Stimulated activated CD8-positive, alpha-beta memory T cell treated with anti-CD3 and anti-CD28 coated beads, Interleukin-4, amount 100 ng/mL, for 24 hours (primary cell): ENCODE measurements around the gene BICDL1.

ENCODE experiments used
- DNase-seq: peaks from one replicate; pipeline ENCODE4 v3.0.0-alpha.2; 2020; ENCODE audit warnings: low read depth

Gene BICDL1

DNA sequence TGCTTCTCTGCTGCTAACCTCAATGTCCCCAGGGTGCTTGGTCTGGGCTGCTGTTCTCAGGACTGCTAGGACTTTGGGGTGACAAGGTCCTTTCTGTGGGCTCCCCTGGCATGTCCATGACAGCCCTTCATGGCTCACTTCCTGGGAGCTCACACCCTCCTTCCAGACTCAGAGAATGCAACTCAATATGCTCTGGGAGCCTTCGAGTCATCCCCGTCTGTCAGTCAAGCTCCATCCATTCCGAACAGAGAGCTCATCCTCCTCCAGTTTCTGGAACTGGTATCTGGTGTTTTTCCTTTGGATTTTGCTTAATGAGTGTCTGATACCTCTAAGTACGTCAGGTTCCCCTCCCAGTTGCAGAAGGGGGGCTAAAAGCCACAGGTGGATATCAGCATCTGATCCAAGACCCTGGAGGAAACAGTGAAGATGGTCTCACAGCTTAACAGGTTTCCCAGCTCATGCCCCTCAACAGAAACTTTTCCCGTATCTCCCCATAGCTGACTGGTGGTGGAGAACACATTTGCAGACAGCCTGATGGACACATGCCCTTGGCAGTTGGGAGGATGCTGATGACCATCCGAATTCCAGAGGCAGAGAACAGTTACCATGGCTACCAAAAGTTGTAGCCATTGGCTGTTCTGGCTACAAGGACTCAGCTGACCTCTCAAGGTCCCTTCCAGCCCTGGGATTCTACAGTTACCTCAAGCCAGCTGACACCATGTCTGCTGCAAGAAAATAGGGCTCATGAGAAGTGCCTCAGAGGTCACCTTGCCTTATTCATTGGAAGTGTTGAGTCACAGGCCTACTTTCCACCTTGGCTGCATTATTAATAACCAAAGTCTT lies 137.0 kb downstream of the BICDL1 start:
- no peak for DNase-seq

DNA sequence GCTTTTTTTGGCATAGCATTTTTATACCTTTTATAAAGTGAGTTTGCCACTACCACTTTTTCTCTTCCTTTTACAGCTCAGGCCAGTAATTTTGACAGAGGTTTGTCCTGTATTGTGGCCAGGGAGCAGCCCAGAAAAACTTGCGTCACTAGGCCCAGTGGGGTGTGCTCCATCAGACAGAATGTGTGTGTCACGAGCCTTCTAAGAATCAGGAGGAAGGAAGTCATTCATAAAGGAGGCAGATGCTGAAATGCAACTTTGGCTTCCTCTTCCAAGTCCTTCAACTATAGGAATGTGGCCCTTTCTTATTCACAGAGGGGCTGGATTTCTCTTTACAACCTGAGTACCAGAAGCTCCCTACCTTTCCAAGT lies 137.6 kb downstream of the BICDL1 start:
- DNase-seq, result no peak

DNA sequence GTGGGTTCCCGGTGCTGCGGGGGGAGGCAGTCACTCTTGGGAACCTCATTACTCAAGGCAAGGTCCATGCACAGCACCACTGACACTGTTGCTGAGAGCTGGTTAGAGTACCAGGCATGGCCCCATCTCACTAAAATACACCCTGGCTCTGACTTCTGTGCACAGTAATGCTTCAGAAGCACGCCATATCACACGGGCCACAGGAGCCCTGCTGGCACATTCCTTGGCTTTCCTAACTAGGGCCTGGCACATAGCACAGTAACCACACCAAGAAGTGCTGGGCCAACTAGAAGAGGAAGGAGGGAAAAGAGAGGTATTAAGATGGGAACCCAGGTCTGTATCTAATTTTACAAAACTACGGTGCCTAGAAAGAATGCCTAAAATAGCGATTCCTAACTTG lies 141.0 kb downstream of the BICDL1 start:
- no peak for DNase-seq

DNA sequence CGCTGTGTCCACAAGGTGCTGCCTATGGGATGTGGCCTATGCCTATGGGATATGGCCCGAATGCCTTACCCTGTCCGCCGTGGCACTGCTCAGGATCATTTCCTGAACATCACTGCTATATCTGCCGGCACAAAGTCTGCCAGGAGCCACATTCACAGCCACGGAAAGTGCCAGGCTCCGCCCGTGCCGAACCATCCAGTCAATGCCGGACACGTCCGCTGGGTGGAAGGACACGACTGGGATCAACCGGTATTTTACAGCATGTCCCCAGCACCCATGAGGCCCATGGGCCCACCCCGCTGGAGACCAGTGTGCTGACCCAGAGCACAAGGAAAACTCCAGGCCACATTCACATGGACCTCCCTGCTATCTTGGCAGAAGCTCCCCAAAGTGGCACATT lies 142.1 kb downstream of the BICDL1 start:
- DNase-seq, result no peak

DNA sequence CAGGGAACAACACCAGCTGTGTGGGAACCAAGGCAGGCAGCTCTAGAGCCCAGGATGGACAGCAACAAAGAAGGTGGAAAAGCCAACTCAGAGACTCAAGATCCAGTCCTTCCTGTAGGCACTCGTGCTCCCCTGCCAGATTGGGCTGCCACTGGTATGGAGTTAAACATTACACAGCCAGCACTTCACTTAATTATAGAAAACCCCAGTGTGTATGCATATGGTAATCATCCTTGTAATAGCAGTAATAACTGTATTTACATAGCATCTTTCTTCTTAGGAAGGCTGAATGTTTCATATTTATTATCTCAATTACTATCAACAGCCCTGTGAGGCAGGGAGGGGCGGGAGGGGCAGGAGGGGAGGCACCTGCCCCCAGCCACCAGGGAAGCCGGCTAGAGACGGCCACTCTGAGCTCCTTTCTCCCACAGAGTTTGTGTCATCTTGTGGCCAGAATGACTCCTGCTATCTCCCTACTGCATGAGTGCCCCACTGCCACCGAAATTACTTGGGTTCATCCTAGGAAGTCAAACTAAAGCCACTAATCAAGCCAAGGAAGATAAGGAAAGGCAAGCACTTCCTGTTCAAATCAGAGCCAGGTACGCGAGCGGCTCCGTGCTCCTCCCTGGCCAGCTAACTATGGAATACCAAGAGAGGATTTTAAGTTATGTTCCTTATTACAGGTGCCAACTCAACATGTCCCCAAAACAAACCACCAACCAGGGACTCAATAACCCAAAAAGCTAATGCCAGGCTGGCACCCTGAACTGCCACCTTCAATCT lies 143.2 kb downstream of the BICDL1 start:
- DNase-seq, result no peak

DNA sequence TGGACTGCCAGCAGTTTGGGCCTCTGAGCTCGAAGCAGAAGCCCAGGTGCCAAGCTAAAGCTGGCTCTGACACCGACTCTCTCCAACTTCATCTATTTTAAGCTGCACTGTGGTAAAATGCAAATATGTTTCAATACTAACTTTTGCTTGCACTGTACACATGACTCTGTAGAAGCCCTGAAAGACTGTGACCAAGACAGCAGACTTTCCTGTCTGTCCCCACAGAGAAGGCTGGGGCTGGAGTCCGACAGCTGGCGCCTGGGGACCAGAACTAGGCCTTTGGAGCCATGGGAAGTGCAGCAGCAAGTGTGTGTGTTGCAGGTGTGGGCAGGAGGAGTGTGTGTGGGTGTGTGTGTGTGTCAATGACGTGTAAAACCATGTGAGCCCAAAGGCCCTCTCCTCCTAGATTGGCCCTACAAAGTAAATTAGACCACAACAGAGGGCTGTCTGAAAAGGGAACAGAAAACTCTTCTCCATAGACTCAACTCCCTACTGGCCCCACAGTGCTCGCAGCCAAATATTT lies 143.9 kb downstream of the BICDL1 start:
- no peak for DNase-seq

DNA sequence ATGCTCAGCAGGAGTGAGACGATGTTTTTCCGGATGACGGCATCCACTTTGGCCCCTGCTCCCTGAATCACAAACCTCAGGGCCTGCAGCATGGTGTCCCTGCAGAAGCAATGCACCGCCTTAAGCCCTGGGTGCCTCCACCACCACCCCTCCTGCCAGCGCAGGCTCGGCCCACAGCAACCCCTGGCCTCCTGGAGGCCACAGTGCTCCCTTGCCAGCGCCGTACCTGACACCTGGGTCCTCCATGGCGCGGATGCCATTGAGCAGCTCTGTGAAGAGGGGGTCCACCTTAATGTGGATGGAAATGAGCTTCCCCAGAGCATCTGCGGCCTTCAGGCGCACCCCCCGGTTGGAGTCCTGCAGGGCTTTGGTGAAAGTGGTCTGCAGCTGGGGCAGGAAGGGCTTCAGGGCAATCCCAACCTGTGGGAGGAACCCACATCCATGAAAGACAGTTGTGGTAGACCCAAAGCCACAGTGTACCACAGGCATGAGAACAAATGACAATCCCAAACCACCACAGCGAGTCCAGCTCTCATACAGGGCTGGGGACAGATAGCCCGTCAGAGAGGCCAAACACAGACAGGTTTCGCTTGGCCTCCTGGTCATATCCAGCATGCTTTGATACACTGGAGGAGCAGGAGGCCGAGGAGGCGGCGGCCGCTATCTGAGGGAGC lies 145.4 kb downstream of the BICDL1 start:
- DNase-seq, result no peak

DNA sequence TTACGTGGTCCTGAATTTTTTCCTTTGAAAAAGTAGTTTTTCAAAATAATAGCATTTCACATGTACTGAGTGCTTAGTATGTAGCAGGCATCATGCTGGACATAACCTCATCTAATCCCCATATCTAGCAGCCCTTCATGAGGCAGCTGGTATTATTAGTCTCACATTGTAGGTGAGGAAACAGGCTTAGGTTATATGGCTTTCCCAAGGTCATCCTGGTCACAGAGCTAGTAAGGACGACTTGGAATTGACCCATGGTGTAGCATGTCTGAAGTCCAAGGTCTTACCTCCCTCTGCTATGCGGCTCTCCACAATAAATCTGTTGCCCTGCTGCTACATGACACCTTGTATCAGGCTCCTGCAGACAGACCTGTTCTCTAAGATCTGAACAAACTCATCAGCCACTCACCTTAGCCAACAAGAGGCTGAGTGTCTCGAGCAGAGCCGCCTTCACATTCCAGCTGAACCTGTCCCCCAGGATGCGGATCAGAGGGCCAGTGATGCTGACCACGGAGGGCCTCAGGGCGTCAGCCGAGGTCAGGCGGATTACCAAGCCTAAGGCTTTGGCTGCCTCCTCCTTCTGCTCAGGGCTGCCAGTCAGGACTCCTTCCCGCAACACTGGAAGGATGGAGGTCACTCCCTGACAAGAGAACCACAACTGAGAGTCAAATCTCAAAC lies 147.2 kb downstream of the BICDL1 start:
- DNase-seq, result no peak

DNA sequence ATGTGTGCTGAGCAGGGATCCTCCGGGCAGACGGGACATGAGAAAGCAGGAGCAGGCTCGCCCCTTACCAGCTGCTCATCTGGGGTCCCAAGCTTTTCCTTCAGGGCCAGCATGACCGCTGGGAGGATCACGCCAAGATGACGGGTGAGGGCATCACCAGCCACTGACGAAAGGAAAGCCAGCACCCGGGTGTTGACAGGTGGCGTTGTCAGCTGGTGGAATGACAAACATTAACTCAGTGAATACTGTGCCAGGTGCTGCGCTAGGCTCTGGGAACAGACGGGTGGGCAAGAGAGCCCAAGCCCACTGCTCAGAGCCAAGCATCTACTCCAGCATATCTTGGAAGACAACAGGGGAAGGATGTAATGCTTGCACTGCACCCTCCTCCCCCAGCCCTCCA lies 148.8 kb downstream of the BICDL1 start:
- no peak for DNase-seq

DNA sequence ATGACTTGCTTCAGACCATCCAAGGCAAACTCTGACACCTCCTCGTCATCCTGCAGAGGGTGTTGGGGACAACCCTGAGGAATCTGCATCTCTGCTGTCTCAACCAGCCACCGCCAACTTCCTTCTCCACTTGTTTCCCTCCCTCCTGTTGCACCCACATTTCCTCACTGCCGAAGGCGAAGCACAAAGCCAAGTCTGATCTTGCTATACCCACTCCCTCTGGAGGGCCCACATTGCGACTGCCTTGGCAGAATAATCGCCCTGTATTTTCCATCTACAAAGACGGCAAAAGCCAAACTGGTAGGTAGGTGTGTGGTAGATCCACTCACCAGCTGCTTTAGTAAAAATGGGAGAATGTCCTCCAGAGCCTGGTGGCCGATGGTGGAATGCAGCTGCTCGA lies 149.3 kb downstream of the BICDL1 start:
- DNase-seq, result no peak

DNA sequence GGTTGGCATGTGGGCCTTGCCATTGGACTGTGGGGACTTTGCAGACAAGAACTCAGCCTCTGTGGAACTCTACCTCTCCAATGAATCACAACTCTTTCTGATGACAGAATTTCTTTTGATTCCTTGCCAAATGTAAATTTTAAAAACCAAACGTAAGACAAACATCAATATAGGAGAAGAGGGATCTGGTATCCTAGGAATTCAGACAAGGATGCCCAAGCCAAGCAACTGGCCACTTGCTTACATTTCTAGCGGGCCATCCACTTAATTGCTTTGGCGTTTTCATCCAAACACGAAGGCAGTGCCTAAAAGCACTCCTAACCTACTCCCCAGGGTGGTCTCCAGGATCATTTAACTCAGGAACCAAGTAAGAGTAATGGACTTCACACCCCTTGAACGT lies 150.9 kb downstream of the BICDL1 start:
- DNase-seq, result no peak

DNA sequence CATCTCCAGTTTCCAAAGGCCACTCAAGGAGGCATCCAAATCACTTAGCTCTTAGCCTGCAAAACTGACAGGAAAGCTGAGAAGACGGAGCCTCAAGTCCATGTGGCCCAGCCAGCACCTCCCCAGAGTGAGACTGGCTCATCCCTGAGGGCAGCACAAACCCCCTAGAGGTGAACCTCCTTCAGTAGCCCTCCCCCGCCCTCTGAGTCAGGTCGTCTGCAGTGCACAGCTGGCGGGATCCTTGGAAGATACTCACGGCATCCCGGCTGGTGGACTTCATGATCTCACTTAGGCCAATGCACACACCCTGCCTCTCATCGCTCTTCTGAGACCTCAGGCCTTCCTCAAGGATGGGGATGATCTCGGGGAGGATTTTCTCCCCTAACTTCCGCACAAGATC lies 151.6 kb downstream of the BICDL1 start:
- no peak for DNase-seq

DNA sequence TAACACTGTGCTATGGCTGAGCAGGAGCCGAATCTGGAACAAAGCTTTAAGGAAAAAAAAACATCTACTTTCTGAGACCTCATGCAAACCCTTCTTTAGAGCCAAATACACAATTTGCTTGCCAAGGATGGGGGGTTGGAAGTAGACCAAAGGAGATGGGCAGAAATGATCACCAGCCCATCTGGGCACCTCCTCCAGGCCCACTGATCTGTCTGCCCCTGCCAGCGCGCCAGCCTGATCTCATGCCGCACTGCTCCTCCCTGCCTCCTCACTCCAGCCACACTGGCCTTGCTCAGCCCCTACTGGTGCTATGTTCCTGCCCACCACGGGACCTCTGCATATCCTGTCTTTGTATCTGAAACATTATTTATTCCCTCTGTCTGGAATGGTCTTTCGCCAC lies 152.3 kb downstream of the BICDL1 start:
- DNase-seq, result no peak

DNA sequence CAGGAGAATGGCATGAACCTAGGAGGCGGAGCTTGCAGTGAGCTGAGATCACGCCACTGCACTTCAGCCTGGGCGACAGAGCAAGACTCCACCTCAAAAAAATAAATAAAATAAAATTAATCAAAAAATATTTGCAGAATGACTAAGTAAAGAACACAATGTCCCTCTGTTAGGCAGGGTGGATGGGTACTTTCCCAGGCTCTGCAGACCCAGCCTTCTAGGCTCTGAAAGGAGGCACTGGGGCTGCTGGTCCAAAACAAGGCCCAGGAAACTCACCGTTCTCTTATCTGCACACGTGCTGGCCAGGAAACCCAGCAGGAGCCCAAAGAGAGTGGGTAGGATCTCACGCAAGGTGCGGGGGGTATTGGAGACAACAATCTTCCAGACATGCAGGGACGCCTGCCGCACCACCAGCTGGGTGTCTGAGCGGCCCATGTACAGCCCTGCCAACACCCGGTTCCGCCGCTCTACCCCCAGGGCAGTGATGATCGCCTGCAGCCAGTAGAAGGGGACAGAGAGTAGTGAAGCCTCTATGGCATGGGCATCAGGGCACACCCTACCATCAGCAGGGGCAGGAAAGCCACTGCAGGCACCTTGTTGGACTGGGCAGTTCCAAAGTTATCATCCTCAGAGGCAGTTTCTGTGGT lies 153.3 kb downstream of the BICDL1 start:
- DNase-seq, result no peak
